GM12878 (cell line): ENCODE measurements around the gene INPP1. TPM values are rescaled to one million over a fixed set of nuclear protein-coding genes. Genes with fewer than 3 reads are reported as not detected.
A peak's percentile ranks its signal among the peaks of the same experiment; 100 is the strongest.

Experiments used
- EGR1 ChIP-seq, 2 experiments: IDR thresholded peaks; 1 replicate in 1 of 2; 2 replicates in 1 of 2; pipeline ENCODE4 v1.6.1; 2011 to 2012; ENCODE audit warnings: low read depth in 2 of 2, low read length in 2 of 2, borderline replicate concordance in 1 of 2, mild to moderate bottlenecking in 1 of 2, moderate library complexity in 1 of 2
- HSF1 ChIP-seq: fragments of 150-350 bp; IDR thresholded peaks from 2 replicates; pipeline ENCODE4 v1.6.1; 2014; ENCODE audit warnings: mild to moderate bottlenecking, low read depth, low read length
- IKZF1 ChIP-seq: fragments of 450-650 bp; conservative IDR thresholded peaks from 2 replicates; pipeline ENCODE4 v1.6.1; 2017; ENCODE audit warnings: antibody characterized with exemption, mild to moderate bottlenecking
- NR2C2 ChIP-seq: IDR thresholded peaks from 2 replicates; pipeline ENCODE4 v1.6.1; 2011; ENCODE audit warnings: borderline replicate concordance, low read depth; ENCODE audit not compliant: control insufficient read depth, insufficient read length
- POLR2AphosphoS2 ChIP-seq: IDR thresholded peaks from 2 replicates; pipeline ENCODE4 v1.6.1; 2011; ENCODE audit warnings: low read depth, mild to moderate bottlenecking, low read length, improper control_type of control experiment, moderate library complexity
- RBBP5 ChIP-seq: fragments of 200-600 bp; sonication (generic); conservative IDR thresholded peaks from 2 replicates; pipeline ENCODE4 v1.6.1; 2016
- YY1 ChIP-seq: IDR thresholded peaks from 2 replicates; pipeline ENCODE4 v1.6.1; 2011; ENCODE audit warnings: low read depth, mild to moderate bottlenecking, low read length
- ZNF687 ChIP-seq: fragments of 450-650 bp; IDR thresholded peaks from 2 replicates; pipeline ENCODE4 v1.6.1; 2017; ENCODE audit warnings: mild to moderate bottlenecking, moderate library complexity
- polyA plus RNA-seq, 11 experiments: library from polyadenylated mRNA; depleted of rRNA in 4 of 11; unstranded in 6 of 11; stranded (reverse) in 5 of 11; fragments of >200 nt; fragmentation: Nextera tagmentation in 4 of 11; fragmentation: Illumina TruSeq in 1 of 11; extraction: Ambion mirVana in 4 of 11; extraction: Trizol in 1 of 11; gene quantifications; 1 replicate in 1 of 11; 2 replicates in 10 of 11; pipeline versions ENCODE4 v1.2.1 to v1.2.3, GENCODE V29; 2011 to 2016; ENCODE audit warnings: inconsistent platforms in 2 of 11, missing spikeins in 2 of 11, low read depth in 1 of 11
- total RNA-seq, 4 experiments: library from RNA; depleted of rRNA in 3 of 4; stranded (reverse); fragments of >200 nt in 3 of 4; fragmentation: Illumina TruSeq in 1 of 4; extraction: Trizol in 1 of 4; gene quantifications; 2 replicates each; pipeline versions ENCODE4 v1.2.1 to v1.2.3, GENCODE V29; 2013 to 2021

INPP1 gene
- total and polyA plus RNA-seq, 10 of the 15 experiments (the other 5 are each of a cell fraction or from before 2014, with no cell fraction given): 3.3 to 17.9 (median 11.1) TPM

DNA sequence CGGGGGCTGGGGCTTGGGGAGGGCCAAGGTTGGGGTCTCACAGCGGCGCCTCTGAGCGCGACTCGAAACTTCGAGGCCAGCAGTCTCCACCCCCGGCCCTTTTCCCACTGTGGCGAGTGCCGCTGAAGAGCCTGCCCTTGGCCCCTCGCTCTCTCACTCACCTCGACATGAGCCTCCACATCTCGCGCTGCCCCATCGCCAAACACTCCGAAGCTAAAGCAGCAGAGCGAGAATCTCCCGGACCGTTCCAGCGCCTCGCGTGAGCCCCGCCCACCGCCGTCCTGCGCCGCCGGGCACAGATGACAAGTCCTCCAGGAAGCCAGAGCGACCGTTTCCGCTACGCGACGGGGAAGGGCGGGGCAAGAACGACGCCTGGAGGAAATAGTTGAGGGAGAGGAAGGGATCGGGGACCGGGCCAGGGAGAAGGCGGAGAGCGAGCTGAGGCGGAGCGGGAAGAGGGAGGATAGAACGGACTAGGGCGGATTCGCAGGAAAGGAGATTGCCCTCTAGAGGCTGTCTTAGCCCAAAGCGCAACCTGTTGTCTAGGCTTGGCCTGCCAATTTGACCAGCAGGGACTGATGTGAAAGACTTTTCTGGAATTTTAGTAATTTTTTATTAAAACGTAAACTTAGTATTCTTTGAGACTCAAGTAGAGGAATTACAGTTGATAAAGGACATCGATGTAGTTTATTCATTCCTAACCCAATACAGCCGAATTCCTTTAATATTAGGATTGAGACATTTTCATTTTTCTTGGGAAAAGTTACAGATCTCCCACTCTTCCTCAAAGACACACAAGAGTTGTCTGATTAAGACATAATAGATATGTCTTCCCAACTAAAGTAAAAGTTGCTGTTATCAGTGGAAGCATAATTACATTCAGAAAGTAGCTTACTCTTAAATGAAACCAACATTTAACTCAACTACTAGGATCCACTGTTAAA, 23.6 kb upstream of the INPP1 start, which contains the start of gene HIBCH (continued):
- 0 out of 2 replicates have a peak, but pooled peaks have one; percentile 33 for TF ChIP-seq ZNF687
- TF ChIP-seq RBBP5: no peak
- no peak for TF ChIP-seq NR2C2
- peak in 1 of 2 experiments; percentile 59; a peak in 1 of 3 replicates for TF ChIP-seq EGR1 (IDR thresholded peaks at IDR 0.05; ENCODE audit: borderline replicate concordance in 1 of 2, low read depth in 2 of 2, low read length in 2 of 2)
- TF ChIP-seq HSF1: peak; percentile 93
- peak; percentile 33; the same call in 1 of the 2 replicates for TF ChIP-seq YY1
- TF ChIP-seq IKZF1: peak; percentile 98
- TF ChIP-seq POLR2AphosphoS2: peak; percentile 86
